Testis (tissue), 3 donors: Measurements from ENCODE around the gene SIGLEC9. TPM values are rescaled to one million over a fixed set of nuclear protein-coding genes. Genes with fewer than 3 reads are reported as not detected.

Experiments
- DNase-seq: peaks from one replicate; pipeline ENCODE4 v3.0.0-alpha.2; 2019
- H3K27ac ChIP-seq, 2 donors: fragments of 200-600 bp; sonication (generic); one replicate each; pipeline ENCODE4 v1.5.1; 2019
- H3K27me3 ChIP-seq: fragments of 200-600 bp; sonication (generic); one replicate; pipeline ENCODE4 v1.5.1; 2019
- H3K36me3 ChIP-seq: fragments of 200-600 bp; sonication (generic); one replicate; pipeline ENCODE4 v1.5.1; 2017; ENCODE audit warnings: low read depth; ENCODE audit errors: missing control alignments
- H3K4me1 ChIP-seq: fragments of 200-600 bp; sonication (generic); one replicate; pipeline ENCODE4 v1.5.1; 2019
- H3K4me3 ChIP-seq, 2 donors: fragments of 200-600 bp; sonication (generic); one replicate each; pipeline ENCODE4 v1.5.1; 2017 to 2019
- H3K9me3 ChIP-seq: fragments of 200-600 bp; sonication (generic); one replicate; pipeline ENCODE4 v1.5.1; 2017
- CTCF ChIP-seq, 3 experiments: fragments of 450-650 bp in 2 of 3; fragments of 200-600 bp in 1 of 3; sonication (generic) in 1 of 3; IDR thresholded peaks; one replicate each; pipeline ENCODE4 v1.5.1; 2016 to 2019; ENCODE audit warnings: antibody characterized with exemption in 3 of 3, mild to moderate bottlenecking in 2 of 3, moderate library complexity in 1 of 3
- POLR2A ChIP-seq: fragments of 450-650 bp; IDR thresholded peaks from one replicate; pipeline ENCODE4 v1.6.1; 2017; ENCODE audit warnings: antibody characterized with exemption, mild to moderate bottlenecking, moderate library complexity
- WGBS, 2 donors: methylation state at CpG; one replicate each; pipeline ENCODE4 v1.1.5; 2018; 5-methylcytosine and 5-hydroxymethylcytosine counted together
- intact Hi-C: fragments of 100-400 bp; cut with DNase I; formaldehyde crosslinking; loops from one replicate; pipeline ENCODE4 v1.15.1; 2023; ENCODE audit warnings: low total_unique reads
- polyA plus RNA-seq: library from polyadenylated mRNA; stranded (reverse); fragments of 350-450 nt; fragmentation: Illumina TruSeq; extraction: RNeasy Lipid Tissue Mini Kit (QIAGEN cat#74804); gene quantifications from one replicate; pipeline ENCODE4 v1.2.3, GENCODE V29; 2014; ENCODE audit warnings: low read depth, low replicate concordance; ENCODE audit not compliant: insufficient read depth
- total RNA-seq, 2 donors: library from RNA; depleted of rRNA; stranded (reverse); fragments of >200 nt; gene quantifications; one replicate each; pipeline ENCODE4 v1.2.3, GENCODE V29; 2016

The SIGLEC9 gene
- total and polyA plus RNA-seq, 3 donors from 2014 or later = 2.6 to 5.1 (median 3.2) TPM

GRCh38 chr19:51114087-51114729 lies 10.5 kb upstream of the SIGLEC9 start:
- intact Hi-C loops = no loop called here
- TF ChIP-seq CTCF (IDR thresholded peaks at IDR 0.05) (no peak), POLR2A (no peak)
- H3K27me3 ChIP-seq = no peaks in the 10 kb centered on the region
- no peak for DNase-seq
- H3K4me3 ChIP-seq = no peak overlapping the region
- no peaks in the 10 kb centered on the region for H3K4me1 ChIP-seq
- WGBS, 2 donors = 88 to 90% methylated on average over 6 of the region's 6 CpGs
- H3K27ac ChIP-seq = no peak overlapping the region
- no peaks in the 10 kb centered on the region for H3K36me3 ChIP-seq
- no peaks in the 10 kb centered on the region for H3K9me3 ChIP-seq

GRCh38 chr19:51116736-51117286 lies 7.9 kb upstream of the SIGLEC9 start:
- no peaks in the 10 kb centered on the region for H3K36me3 ChIP-seq
- no peaks in the 10 kb centered on the region for H3K9me3 ChIP-seq
- H3K4me1 ChIP-seq = no peaks in the 10 kb centered on the region
- TF ChIP-seq POLR2A (no peak), CTCF (IDR thresholded peaks at IDR 0.05) (no peak)
- WGBS, 2 donors = 87 to 91% methylated on average over 6 of the region's 6 CpGs
- H3K27ac ChIP-seq = no peak overlapping the region
- intact Hi-C loops = no loop called here
- no peaks in the 10 kb centered on the region for H3K27me3 ChIP-seq
- DNase-seq = no peak
- no peak overlapping the region for H3K4me3 ChIP-seq

- H3K4me3 ChIP-seq = no peak overlapping the region
- H3K27me3 ChIP-seq = no peaks in the 10 kb centered on the region
- H3K36me3 ChIP-seq = no peaks in the 10 kb centered on the region
- no peaks in the 10 kb centered on the region for H3K9me3 ChIP-seq
- no peak for DNase-seq
- 65 to 67% methylated on average over 4 of the region's 4 CpGs for WGBS, 2 donors
- H3K27ac ChIP-seq = no peak overlapping the region
- peaks cover 16% of the 10 kb centered on the region for H3K4me1 ChIP-seq
- no peak for TF ChIP-seq CTCF (IDR thresholded peaks at IDR 0.05)
- TF ChIP-seq POLR2A = no peak
- intact Hi-C loops = no loop called here
Measured at GRCh38 chr19:51119101-51119500, 5.6 kb upstream of the SIGLEC9 start.

GRCh38 chr19:51119611-51120010 lies 5.1 kb upstream of the SIGLEC9 start:
- Histone ChIP-seq H3K4me1 (peaks cover 19% of the 10 kb centered on the region), H3K36me3 (no peaks in the 10 kb centered on the region), H3K27ac (no peak overlapping the region), H3K27me3 (no peaks in the 10 kb centered on the region), H3K4me3 (no peak overlapping the region), H3K9me3 (no peaks in the 10 kb centered on the region)
- no peak for DNase-seq
- TF ChIP-seq POLR2A (no peak), CTCF (IDR thresholded peaks at IDR 0.05) (no peak)
- intact Hi-C loops = no loop called here
- WGBS, 2 donors = 68 to 79% methylated on average over 6 of the region's 6 CpGs

GRCh38 chr19:51120160-51120559 lies 4.5 kb upstream of the SIGLEC9 start:
- 90 to 94% methylated on average over 6 of the region's 6 CpGs for WGBS, 2 donors
- Histone ChIP-seq H3K9me3 (no peaks in the 10 kb centered on the region), H3K36me3 (no peaks in the 10 kb centered on the region), H3K4me1 (peaks cover 24% of the 10 kb centered on the region), H3K27me3 (no peaks in the 10 kb centered on the region), H3K27ac (no peak overlapping the region), H3K4me3 (no peak overlapping the region)
- intact Hi-C loops = no loop called here
- TF ChIP-seq POLR2A = no peak
- no peak for TF ChIP-seq CTCF (IDR thresholded peaks at IDR 0.05)
- DNase-seq = no peak
